GM19025 (cell line): ENCODE results near the gene HSPB8.

Experiments
- ATAC-seq: cut with Tn5 transposase; IDR thresholded peaks from one replicate; pipeline ENCODE4 v1.9.1; 2021; ENCODE audit warnings: mild to moderate bottlenecking, low read depth, moderate library complexity; ENCODE audit not compliant: unreplicated experiment

Gene HSPB8

GRCh38 chr12:119168721-119169120 is 10.0 kb upstream of the HSPB8 start:
- ATAC-seq: no peak

GRCh38 chr12:119169150-119169549 is 9.6 kb upstream of the HSPB8 start:
- ATAC-seq: no peak

GRCh38 chr12:119171291-119171690 is 7.4 kb upstream of the HSPB8 start:
- no peak for ATAC-seq

GRCh38 chr12:119171691-119172425 is 6.9 kb upstream of the HSPB8 start:
- ATAC-seq: no peak

- ATAC-seq: no peak
Measured at GRCh38 chr12:119175081-119175480, 3.6 kb upstream of the HSPB8 start.

GRCh38 chr12:119176267-119177055 is 2.3 kb upstream of the HSPB8 start:
- no peak for ATAC-seq

GRCh38 chr12:119177056-119177325 is 1.7 kb upstream of the HSPB8 start:
- ATAC-seq: no peak

GRCh38 chr12:119177724-119178380 is 879 bp upstream of the HSPB8 start:
- no peak for ATAC-seq

- ATAC-seq: no peak
Measured at GRCh38 chr12:119179335-119180021, 747 bp downstream of the HSPB8 start.

GRCh38 chr12:119180380-119181040 is 1.8 kb downstream of the HSPB8 start:
- no peak for ATAC-seq

GRCh38 chr12:119181202-119181601 is 2.5 kb downstream of the HSPB8 start:
- no peak for ATAC-seq

GRCh38 chr12:119181944-119182343 is 3.2 kb downstream of the HSPB8 start:
- no peak for ATAC-seq

- no peak for ATAC-seq
Measured at GRCh38 chr12:119182701-119183493, 4.2 kb downstream of the HSPB8 start.

- no peak for ATAC-seq
Measured at GRCh38 chr12:119183942-119184695, 5.4 kb downstream of the HSPB8 start.

GRCh38 chr12:119195256-119195655 is 16.5 kb downstream of the HSPB8 start:
- ATAC-seq: no peak

- no peak for ATAC-seq
Measured at GRCh38 chr12:119198440-119198839, 19.7 kb downstream of the HSPB8 start.

GRCh38 chr12:119200601-119201000 is 21.9 kb downstream of the HSPB8 start:
- ATAC-seq: no peak

GRCh38 chr12:119201789-119202543 is 23.2 kb downstream of the HSPB8 start:
- ATAC-seq: no peak
